SK-N-SH (cell line): Measurements from ENCODE around the gene B3GNT4. TPM values are rescaled to one million over a fixed set of nuclear protein-coding genes. Genes with fewer than 3 reads are reported as not detected.

Experiments used
- CTCF ChIA-PET: fragments of 300-600, 350-600 bp; formaldehyde crosslinking; extraction: SDS; loops from one replicate; lab custom pipeline; 2021; lab: Yijun Ruan, JAX
- POLR2A ChIA-PET: fragments of 350-600 bp; sonication (Branson Sonifier 250); formaldehyde crosslinking; extraction: SDS; loops from one replicate; lab custom pipeline; 2020; ENCODE audit warnings: antibody characterized with exemption, inconsistent platforms; lab: Yijun Ruan, JAX
- DNase-seq: peaks from one replicate; pipeline ENCODE4 v3.0.0; 2012
- H2AFZ ChIP-seq: fragments of 200-600 bp; sonication (generic); 2 replicates; pipeline ENCODE4 v1.8.1; 2016; ENCODE audit warnings: antibody characterized with exemption, mild to moderate bottlenecking, low read depth
- H3F3A ChIP-seq: fragments of 200-600 bp; sonication (generic); replicated peaks from 2 replicates; pipeline ENCODE3; 2016; ENCODE audit warnings: antibody characterized with exemption, mild to moderate bottlenecking; ENCODE audit not compliant: insufficient read depth
- H3K27ac ChIP-seq, 2 experiments: fragments of 200-500 bp in 1 of 2; fragments of 200-600 bp in 1 of 2; sonication (Bioruptor generic) in 1 of 2; sonication (generic), shearing (Covaris generic) in 1 of 2; 2 replicates each; pipeline versions ENCODE4 v1.5.1 to v1.6.1; 2014 to 2016; ENCODE audit warnings: low read depth in 2 of 2, inconsistent platforms in 1 of 2, low read length in 1 of 2, mild to moderate bottlenecking in 1 of 2, mixed read lengths in 1 of 2
- H3K27me3 ChIP-seq: fragments of 200-600 bp; sonication (generic), shearing (Covaris generic); 2 replicates; pipeline ENCODE4 v1.6.1; 2016; ENCODE audit warnings: mixed run types; ENCODE audit not compliant: insufficient read depth
- H3K36me3 ChIP-seq, 2 experiments: fragments of 200-500 bp in 1 of 2; fragments of 200-600 bp in 1 of 2; sonication (Bioruptor generic) in 1 of 2; sonication (generic) in 1 of 2; replicated peaks in 1 of 2; 2 replicates each; pipeline versions ENCODE3 to v1.5.1; 2014 to 2016; ENCODE audit warnings: low read length in 1 of 2, mild to moderate bottlenecking in 1 of 2; ENCODE audit not compliant: insufficient read depth in 2 of 2, control insufficient read depth in 1 of 2
- H3K4me1 ChIP-seq, 2 experiments: fragments of 200-500 bp in 1 of 2; fragments of 200-600 bp in 1 of 2; sonication (Bioruptor generic) in 1 of 2; sonication (generic), shearing (Covaris generic) in 1 of 2; 2 replicates each; pipeline versions ENCODE4 v1.5.1 to v1.6.1; 2014 to 2016; ENCODE audit warnings: low read depth in 1 of 2, low read length in 1 of 2, mixed run types in 1 of 2; ENCODE audit not compliant: insufficient read depth in 2 of 2, control insufficient read depth in 1 of 2
- H3K4me2 ChIP-seq: fragments of 200-600 bp; sonication (generic), shearing (Covaris generic); 2 replicates; pipeline ENCODE4 v1.6.1; 2017; ENCODE audit warnings: mixed run types
- H3K4me3 ChIP-seq, 2 experiments: fragments of 200-500 bp in 1 of 2; fragments of 200-600 bp in 1 of 2; sonication (Bioruptor generic) in 1 of 2; sonication (generic), shearing (Covaris generic) in 1 of 2; 2 replicates each; pipeline versions ENCODE4 v1.5.1 to v1.8.1; 2014 to 2016; ENCODE audit warnings: low read depth in 2 of 2, inconsistent platforms in 1 of 2, low read length in 1 of 2, mild to moderate bottlenecking in 1 of 2, mixed read lengths in 1 of 2, moderate library complexity in 1 of 2
- H3K79me2 ChIP-seq: fragments of 200-600 bp; sonication (generic); 2 replicates; pipeline ENCODE4 v1.8.1; 2017; ENCODE audit warnings: mild to moderate bottlenecking; ENCODE audit not compliant: insufficient read depth
- H3K9ac ChIP-seq: fragments of 200-600 bp; sonication (generic); 2 replicates; pipeline ENCODE4 v1.6.1; 2017; ENCODE audit warnings: mixed run types
- H3K9me2 ChIP-seq: fragments of 200-600 bp; sonication (generic); 2 replicates; pipeline ENCODE4 v1.6.1; 2017; ENCODE audit warnings: mixed run types
- H3K9me3 ChIP-seq: fragments of 200-600 bp; sonication (generic); 2 replicates; pipeline ENCODE4 v1.6.1; 2017; ENCODE audit warnings: mixed run types, mild to moderate bottlenecking, moderate library complexity
- H4K20me1 ChIP-seq: fragments of 200-600 bp; sonication (generic); 2 replicates; pipeline ENCODE4 v1.6.1; 2017; ENCODE audit warnings: mild to moderate bottlenecking, mixed run types; ENCODE audit not compliant: insufficient read depth
- CTCF ChIP-seq: fragments of 200-600 bp; sonication (generic); IDR thresholded peaks from 2 replicates; pipeline ENCODE4 v1.6.1; 2017; ENCODE audit warnings: antibody characterized with exemption, mild to moderate bottlenecking, moderate library complexity
- FOSL2 ChIP-seq: IDR thresholded peaks from 2 replicates; pipeline ENCODE4 v1.4.0; 2012; ENCODE audit warnings: low read depth, mild to moderate bottlenecking, moderate library complexity, borderline replicate concordance
- FOXM1 ChIP-seq: IDR thresholded peaks from 2 replicates; pipeline ENCODE4 v1.4.0; 2012; ENCODE audit warnings: low read depth, mild to moderate bottlenecking
- JUND ChIP-seq: IDR thresholded peaks from 2 replicates; pipeline ENCODE4 v1.4.0; 2012
- NFIC ChIP-seq: IDR thresholded peaks from 2 replicates; pipeline ENCODE4 v1.4.0; 2012; ENCODE audit warnings: borderline replicate concordance
- RFX5 ChIP-seq: IDR thresholded peaks from 2 replicates; pipeline ENCODE4 v1.6.1; 2012; ENCODE audit warnings: mild to moderate bottlenecking, improper control_type of control experiment, low read length
- SMC3 ChIP-seq: IDR thresholded peaks from 2 replicates; pipeline ENCODE4 v1.6.1; 2012; ENCODE audit warnings: low read depth, low read length, improper control_type of control experiment
- USF1 ChIP-seq: IDR thresholded peaks from 2 replicates; pipeline ENCODE4 v1.4.0; 2012; ENCODE audit warnings: low read depth, borderline replicate concordance
- USF2 ChIP-seq: fragments of 150-350 bp; IDR thresholded peaks from 2 replicates; pipeline ENCODE4 v1.6.1; 2017; ENCODE audit warnings: antibody characterized with exemption, low read length, low read depth, borderline replicate concordance
- YY1 ChIP-seq: IDR thresholded peaks from 2 replicates; pipeline ENCODE4 v1.4.0; 2012; ENCODE audit warnings: low read depth, mild to moderate bottlenecking
- WGBS: methylation state at CpG from one replicate; pipeline ENCODE4 v1.1.6; 2017; ENCODE audit warnings: low lambda C conversion rate; 5-methylcytosine and 5-hydroxymethylcytosine counted together
- polyA plus RNA-seq, 3 experiments: library from polyadenylated mRNA; depleted of rRNA; stranded (reverse); fragments of >200 nt; gene quantifications; 2 replicates each; pipeline ENCODE4 v1.2.3, GENCODE V29; 2012

B3GNT4 gene
- polyA plus RNA-seq, 1 of the 3 experiments (the other 2 are of a cell fraction) = 0.81 TPM

GRCh38 chr12:122200541-122201175, 2.9 kb upstream of the B3GNT4 start:
- 93% methylated on average over 7 of the region's 24 CpGs for WGBS
- Histone ChIP-seq H3K27ac (no peak overlapping the region), H3K9me2 (no peaks in the 10 kb centered on the region), H3F3A (peaks cover 5% of the 10 kb centered on the region), H2AFZ (no peak overlapping the region), H3K4me1 (peaks cover 0 to 27% of the 10 kb centered on the region in 2 experiments; a peak in 2 of 4 replicates), H4K20me1 (no peaks in the 10 kb centered on the region), H3K36me3 (no peaks in the 10 kb centered on the region), H3K4me3 (no peak overlapping the region), H3K79me2 (no peaks in the 10 kb centered on the region), H3K9me3 (no peaks in the 10 kb centered on the region; the same call in 1 of the 2 replicates), H3K27me3 (no peaks in the 10 kb centered on the region), H3K9ac (no peak overlapping the region), H3K4me2 (no peak overlapping the region)
- no peak for TF ChIP-seq FOSL2
- TF ChIP-seq CTCF = peak; percentile 14; the same call in 1 of the 2 replicates
- ChIA-PET CTCF (interaction anchor here (1.5 to 3.3 kb wide), 2 partner anchors 9 to 11 kb away, joined by 4 to 30 read pairs; no protein-coding TSS in a partner anchor), POLR2A (interaction anchor here (1.6 kb wide), 1 partner anchor 27 kb away, joined by 8 read pairs; no protein-coding TSS in a partner anchor)
- DNase-seq = peak; percentile 59

GRCh38 chr12:122201381-122201780, 2.1 kb upstream of the B3GNT4 start:
- Histone ChIP-seq H3K36me3 (no peaks in the 10 kb centered on the region), H3F3A (peaks cover 11% of the 10 kb centered on the region), H3K27me3 (no peaks in the 10 kb centered on the region), H3K27ac (no peak overlapping the region; a peak in 1 of 4 replicates), H2AFZ (no peak overlapping the region), H3K4me1 (peaks cover 0 to 27% of the 10 kb centered on the region in 2 experiments; a peak in 2 of 4 replicates), H3K4me3 (no peak overlapping the region), H3K79me2 (no peaks in the 10 kb centered on the region), H3K4me2 (no peak overlapping the region), H3K9me2 (no peaks in the 10 kb centered on the region), H3K9me3 (no peaks in the 10 kb centered on the region), H3K9ac (no peak overlapping the region), H4K20me1 (no peaks in the 10 kb centered on the region)
- DNase-seq = no peak
- TF ChIP-seq YY1 = no peak
- TF ChIP-seq FOSL2 = no peak
- no peak for TF ChIP-seq USF2
- no peak for TF ChIP-seq FOXM1
- no peak for TF ChIP-seq JUND
- TF ChIP-seq USF1 = no peak
- no peak for TF ChIP-seq SMC3
- TF ChIP-seq RFX5 = no peak
- no peak for TF ChIP-seq NFIC
- 99% methylated on average over 5 of the region's 5 CpGs for WGBS
- POLR2A ChIA-PET = interaction anchor here (1.6 kb wide), 1 partner anchor 26 kb away, joined by 8 read pairs; no protein-coding TSS in a partner anchor
- CTCF ChIA-PET = interaction anchor here (0.7 to 5.7 kb wide), 9 partner anchors 10 to 271 kb away, joined by 3 to 30 read pairs (median 4); no protein-coding TSS in a partner anchor
